Calu3 (cell line): ENCODE results near the gene NMT1. TPM values are rescaled to one million over a fixed set of nuclear protein-coding genes. Genes with fewer than 3 reads are reported as not detected.

Experiments
- BruUV-seq: library from RNA; stranded (reverse); fragments of 400-500 nt; replicated peaks from 2 replicates; lab custom pipeline; 2021; lab: Mats Ljungman, UMichigan
- CTCF ChIA-PET: fragments of 300-600 bp; sonication (Branson Sonifier 250); formaldehyde crosslinking; loops from one replicate; lab custom pipeline; 2022; ENCODE audit warnings: antibody characterized with exemption; lab: Charles Lee
- DNase-seq: peaks from one replicate; pipeline ENCODE4 v3.0.0; 2022
- H3K27ac Mint-ChIP-seq: one replicate; pipeline ENCODE4 v1.8.0; 2022; ENCODE audit warnings: mixed read lengths; ENCODE audit not compliant: unreplicated experiment
- H3K27me3 Mint-ChIP-seq: one replicate; pipeline ENCODE4 v1.8.0; 2022; ENCODE audit warnings: mixed read lengths; ENCODE audit not compliant: unreplicated experiment
- H3K36me3 Mint-ChIP-seq: one replicate; pipeline ENCODE4 v1.8.0; 2022; ENCODE audit warnings: mild to moderate bottlenecking, moderate library complexity, mixed read lengths; ENCODE audit not compliant: insufficient read depth, unreplicated experiment
- H3K4me1 Mint-ChIP-seq: one replicate; pipeline ENCODE4 v1.8.0; 2022; ENCODE audit warnings: mild to moderate bottlenecking, low read depth, mixed read lengths; ENCODE audit not compliant: unreplicated experiment
- H3K4me3 Mint-ChIP-seq: one replicate; pipeline ENCODE4 v1.8.0; 2022; ENCODE audit warnings: mild to moderate bottlenecking, low read depth, moderate library complexity, mixed read lengths; ENCODE audit not compliant: unreplicated experiment
- H3K9me3 Mint-ChIP-seq: one replicate; pipeline ENCODE4 v1.8.0; 2022; ENCODE audit warnings: low read depth, mixed read lengths; ENCODE audit not compliant: unreplicated experiment
- intact Hi-C: fragments of 100-400 bp; cut with micrococcal nuclease; formaldehyde crosslinking; loops from one replicate; pipeline ENCODE4 v1.10.0; 2022; ENCODE audit not compliant: unreplicated experiment
- total RNA-seq: library from RNA; stranded (reverse); gene quantifications from 2 replicates; pipeline ENCODE4 v1.2.3, GENCODE V29; 2022
- TF ChIP-seq, protein P1 (sequence below): fragments of 200-600 bp; IDR thresholded peaks from one replicate; pipeline ENCODE4 v1.8.0; 2022; ENCODE audit warnings: antibody characterized with exemption; ENCODE audit not compliant: unreplicated experiment

NMT1 gene
- total RNA-seq, 1 experiment from 2014 or later, result 185 TPM

DNA sequence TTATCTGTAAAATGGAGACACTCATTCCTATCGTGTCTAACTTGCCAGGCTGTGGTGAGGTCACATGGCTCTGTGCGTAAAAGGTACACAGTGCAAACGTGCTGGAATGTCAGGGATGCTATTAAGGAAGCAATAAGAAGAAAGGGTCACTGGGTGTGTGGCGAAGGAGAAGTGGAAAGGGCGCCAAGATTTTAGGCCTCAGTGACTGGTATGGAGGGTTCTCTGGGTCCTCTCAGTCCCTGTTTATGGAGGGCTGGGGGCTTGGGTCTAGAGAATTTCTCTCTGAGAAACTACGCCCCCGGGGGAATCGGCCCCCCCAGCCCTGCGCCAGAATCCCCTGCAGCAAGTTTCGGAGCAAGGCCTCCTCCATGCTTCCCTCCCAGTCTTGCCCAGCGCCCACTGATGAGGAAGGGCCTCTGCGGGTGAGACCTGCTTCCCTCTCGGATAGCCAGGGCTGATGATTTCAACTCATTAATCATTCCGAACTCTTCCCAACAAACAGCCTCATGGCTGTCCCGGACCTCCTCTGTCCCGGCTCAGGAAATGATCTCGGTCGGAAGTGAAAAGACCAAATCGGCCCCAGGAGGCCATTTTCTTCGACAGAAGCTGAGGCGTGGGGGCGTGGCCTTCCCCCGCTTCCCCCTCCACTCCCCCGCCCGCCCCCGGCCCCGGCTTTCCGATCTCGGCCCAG, 85.9 kb downstream of the NMT1 start:
- H3K4me1 Mint-ChIP-seq, result peaks cover 38% of the 10 kb centered on the region
- TF ChIP-seq, protein P1, sequence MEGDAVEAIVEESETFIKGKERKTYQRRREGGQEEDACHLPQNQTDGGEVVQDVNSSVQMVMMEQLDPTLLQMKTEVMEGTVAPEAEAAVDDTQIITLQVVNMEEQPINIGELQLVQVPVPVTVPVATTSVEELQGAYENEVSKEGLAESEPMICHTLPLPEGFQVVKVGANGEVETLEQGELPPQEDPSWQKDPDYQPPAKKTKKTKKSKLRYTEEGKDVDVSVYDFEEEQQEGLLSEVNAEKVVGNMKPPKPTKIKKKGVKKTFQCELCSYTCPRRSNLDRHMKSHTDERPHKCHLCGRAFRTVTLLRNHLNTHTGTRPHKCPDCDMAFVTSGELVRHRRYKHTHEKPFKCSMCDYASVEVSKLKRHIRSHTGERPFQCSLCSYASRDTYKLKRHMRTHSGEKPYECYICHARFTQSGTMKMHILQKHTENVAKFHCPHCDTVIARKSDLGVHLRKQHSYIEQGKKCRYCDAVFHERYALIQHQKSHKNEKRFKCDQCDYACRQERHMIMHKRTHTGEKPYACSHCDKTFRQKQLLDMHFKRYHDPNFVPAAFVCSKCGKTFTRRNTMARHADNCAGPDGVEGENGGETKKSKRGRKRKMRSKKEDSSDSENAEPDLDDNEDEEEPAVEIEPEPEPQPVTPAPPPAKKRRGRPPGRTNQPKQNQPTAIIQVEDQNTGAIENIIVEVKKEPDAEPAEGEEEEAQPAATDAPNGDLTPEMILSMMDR, result no peak
- peak; percentile 76 for DNase-seq
- intact Hi-C loops, result loop anchor here (10.0 kb wide), 1 partner anchor 238 kb away; no protein-coding TSS in a partner anchor
- peak overlapping the region; percentile 100 for H3K27ac Mint-ChIP-seq
- CTCF ChIA-PET, result interaction anchor here (0.8 to 7.8 kb wide), 3 partner anchors 11 to 49 kb away, joined by 3 to 253 read pairs (median 197); partner anchors contain the start of genes ACBD4 and HEXIM2
- no peaks in the 10 kb centered on the region for H3K9me3 Mint-ChIP-seq
- BruUV-seq, result no TSS peak
- H3K27me3 Mint-ChIP-seq, result peaks cover 14% of the 10 kb centered on the region
- H3K36me3 Mint-ChIP-seq, result peaks cover 76% of the 10 kb centered on the region
- peak overlapping the region; percentile 98 for H3K4me3 Mint-ChIP-seq

DNA sequence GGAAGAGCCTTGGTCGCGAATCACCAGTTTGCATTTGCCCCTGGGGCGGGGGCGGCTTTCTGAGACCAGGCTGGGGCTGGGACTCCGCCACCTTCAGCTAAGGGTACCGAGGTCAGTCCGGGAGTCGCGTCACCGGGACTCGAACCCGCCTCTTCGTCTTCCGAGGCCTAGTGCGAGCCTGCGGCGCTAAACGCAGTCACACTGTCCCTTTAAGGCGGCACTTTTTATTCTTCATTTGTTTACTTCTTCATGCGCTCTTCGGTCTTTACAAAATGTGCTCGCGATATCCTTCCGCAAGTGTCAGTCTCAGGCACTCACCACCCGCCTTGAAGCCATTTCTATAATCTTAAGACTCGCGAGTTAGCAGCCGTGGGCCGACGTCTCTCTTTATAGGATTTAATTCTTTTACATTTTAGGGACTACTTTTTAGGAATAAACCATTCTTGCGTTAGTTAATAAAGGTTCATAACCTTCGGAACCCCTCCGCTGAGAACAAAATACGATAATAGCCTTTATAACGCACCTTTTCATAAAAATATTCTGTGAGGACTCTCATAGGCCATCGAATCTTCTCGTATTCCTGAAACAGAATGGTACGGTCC, 86.6 kb downstream of the NMT1 start:
- Mint-ChIP-seq H3K4me3 (peak overlapping the region; percentile 98), H3K4me1 (peaks cover 39% of the 10 kb centered on the region), H3K27me3 (peaks cover 14% of the 10 kb centered on the region), H3K9me3 (no peaks in the 10 kb centered on the region), H3K27ac (peak overlapping the region; percentile 100), H3K36me3 (peaks cover 79% of the 10 kb centered on the region)
- TSS peak; percentile 58 for BruUV-seq
- CTCF ChIA-PET, result interaction anchor here (0.6 to 7.8 kb wide), 16 partner anchors 9 to 977 kb away, joined by 3 to 253 read pairs (median 6); partner anchors contain the start of genes ACBD4 and HEXIM2
- DNase-seq, result peak; percentile 81
- intact Hi-C loops, result loop anchor here (1.0 to 10.0 kb wide), 2 partner anchors 25 to 237 kb away; no protein-coding TSS in a partner anchor
- TF ChIP-seq, protein P1, result no peak

DNA sequence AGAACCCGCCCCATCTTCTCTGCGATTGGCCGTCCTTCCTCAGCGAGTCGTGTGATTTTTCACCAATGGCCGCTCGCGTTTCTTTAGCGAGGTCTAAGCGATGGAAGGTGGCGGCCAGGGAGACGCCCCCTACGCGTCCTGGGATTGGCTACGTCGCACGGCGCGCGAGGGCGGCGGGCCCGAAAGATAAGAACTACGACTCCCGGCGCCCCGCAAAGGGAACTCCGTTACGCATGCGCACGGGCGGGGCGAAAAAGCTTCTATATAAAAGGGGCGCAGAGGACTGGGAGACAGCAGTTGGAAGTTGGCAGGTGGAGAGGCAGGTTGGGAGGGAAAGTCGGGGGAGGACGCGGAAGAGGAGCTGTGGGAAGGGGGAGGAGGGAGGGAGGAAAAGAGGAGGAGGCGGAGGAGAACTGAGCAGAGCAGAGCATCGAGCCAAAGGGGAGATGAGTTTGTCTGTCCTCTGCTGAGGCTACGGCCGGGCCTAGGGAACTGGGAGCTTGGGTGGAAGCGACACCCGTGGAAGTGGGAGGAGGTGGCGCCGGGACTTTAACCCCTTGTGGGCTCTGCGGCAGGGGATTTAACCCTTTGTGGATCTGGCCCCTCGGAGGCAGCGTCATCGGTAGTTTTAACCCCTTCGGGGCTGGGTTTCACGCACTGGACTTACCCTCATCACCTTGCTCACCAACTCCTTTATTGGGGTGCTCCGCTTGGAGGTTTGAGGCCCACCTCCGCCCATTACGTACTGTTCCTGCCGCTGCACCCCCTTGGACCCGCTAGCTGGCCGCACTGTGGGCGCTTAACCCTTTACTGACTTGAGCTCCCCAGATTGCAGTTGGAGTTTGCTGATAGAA, 87.3 kb downstream of the NMT1 start, which contains the start of gene HEXIM1:
Gene HEXIM1, plus strand, starts transcription at position 293 of the 854 bp plus-strand sequence. CDS start 716 bp downstream, outside the sequence.
- BruUV-seq, result TSS peak; percentile 73
- peaks cover 39% of the 10 kb centered on the region for H3K4me1 Mint-ChIP-seq
- peak within 1 kb of the TSS; percentile 98 for H3K4me3 Mint-ChIP-seq
- intact Hi-C loops, result loop anchor here (1.0 to 10.0 kb wide), 2 partner anchors 24 to 236 kb away; no protein-coding TSS in a partner anchor
- CTCF ChIA-PET, result interaction anchor here (0.6 to 7.8 kb wide), 22 partner anchors 10 to 976 kb away, joined by 3 to 253 read pairs (median 6); partner anchors contain the start of genes ACBD4 and HEXIM2
- TF ChIP-seq, protein P1, result no peak
- peaks cover 14% of the 10 kb centered on the region for H3K27me3 Mint-ChIP-seq
- no peaks in the 10 kb centered on the region for H3K9me3 Mint-ChIP-seq
- DNase-seq, result peak; percentile 100
- H3K27ac Mint-ChIP-seq, result peak within 1 kb of the TSS; percentile 100
- H3K36me3 Mint-ChIP-seq, result peaks cover 79% of the 10 kb centered on the region
